Stimulated activated memory B cell treated with anti-CD40 and anti-IgM and Interleukin-4, amounts not matched to agents 10 μg/mL and 1 μg/mL and 100 μg/mL, for 72 hours (primary cell): ENCODE results near the gene CCDC167.
"Not testable (repeated sequence)": the region's sequence is repeated elsewhere in the genome, so short reads cannot be mapped to it uniquely, and the experiment has no call there.

ENCODE experiments used
- ATAC-seq: fragments of 150-1000 bp; cut with Tn5 transposase; 2 replicates; pipeline ENCODE4 v1.10.0; 2021
- H3K27ac Mint-ChIP-seq: one replicate; pipeline ENCODE4 v1.8.0; 2022; ENCODE audit warnings: mild to moderate bottlenecking, mixed read lengths
- H3K27me3 Mint-ChIP-seq: one replicate; pipeline ENCODE4 v1.8.0; 2022; ENCODE audit warnings: mixed read lengths
- H3K36me3 Mint-ChIP-seq: one replicate; pipeline ENCODE4 v1.8.0; 2022; ENCODE audit warnings: mixed read lengths
- H3K4me1 Mint-ChIP-seq: one replicate; pipeline ENCODE4 v1.8.0; 2022; ENCODE audit warnings: mixed read lengths
- H3K4me3 Mint-ChIP-seq: one replicate; pipeline ENCODE4 v1.8.0; 2022; ENCODE audit warnings: mild to moderate bottlenecking, moderate library complexity, mixed read lengths
- H3K9me3 Mint-ChIP-seq: one replicate; pipeline ENCODE4 v1.8.0; 2022; ENCODE audit warnings: mixed read lengths

CCDC167 gene

GRCh38 chr6:37454420-37455140 lies 45.1 kb downstream of the CCDC167 start:
- ATAC-seq = no peak
- peaks cover 7% of the 10 kb centered on the region for H3K4me1 Mint-ChIP-seq
- H3K27ac Mint-ChIP-seq = no peak overlapping the region
- H3K4me3 Mint-ChIP-seq = no peak overlapping the region
- no peaks in the 10 kb centered on the region for H3K27me3 Mint-ChIP-seq
- no peaks in the 10 kb centered on the region for H3K9me3 Mint-ChIP-seq
- peaks cover 86% of the 10 kb centered on the region for H3K36me3 Mint-ChIP-seq

- peaks cover 69% of the 10 kb centered on the region for H3K36me3 Mint-ChIP-seq
- H3K27me3 Mint-ChIP-seq = no peaks in the 10 kb centered on the region
- H3K4me1 Mint-ChIP-seq = peaks cover 7% of the 10 kb centered on the region
- peak overlapping the region; percentile 8 for H3K27ac Mint-ChIP-seq
- ATAC-seq = no peak
- H3K9me3 Mint-ChIP-seq = no peaks in the 10 kb centered on the region
- no peak overlapping the region for H3K4me3 Mint-ChIP-seq
Observed at GRCh38 chr6:37452522-37452921, 47.2 kb downstream of the CCDC167 start.

- Mint-ChIP-seq H3K27ac (peak overlapping the region; percentile 8), H3K36me3 (peaks cover 68% of the 10 kb centered on the region), H3K4me1 (peaks cover under 1% of the 10 kb centered on the region), H3K4me3 (no peak overlapping the region), H3K9me3 (no peaks in the 10 kb centered on the region), H3K27me3 (no peaks in the 10 kb centered on the region)
- ATAC-seq = no peak
Observed at GRCh38 chr6:37451441-37452193, 48.1 kb downstream of the CCDC167 start.

GRCh38 chr6:37449984-37450383 lies 49.7 kb downstream of the CCDC167 start:
- no peak overlapping the region for H3K27ac Mint-ChIP-seq
- H3K4me1 Mint-ChIP-seq = no peaks in the 10 kb centered on the region
- no peaks in the 10 kb centered on the region for H3K27me3 Mint-ChIP-seq
- no peak overlapping the region for H3K4me3 Mint-ChIP-seq
- no peak for ATAC-seq
- H3K36me3 Mint-ChIP-seq = peaks cover 65% of the 10 kb centered on the region
- H3K9me3 Mint-ChIP-seq = no peaks in the 10 kb centered on the region

- not testable (repeated sequence) for H3K9me3 Mint-ChIP-seq, H3K27me3 Mint-ChIP-seq, ATAC-seq
- H3K4me1 Mint-ChIP-seq = peaks cover 18% of the 10 kb centered on the region
- peak overlapping the region; percentile 36 for H3K4me3 Mint-ChIP-seq
- H3K27ac Mint-ChIP-seq = peak overlapping the region; percentile 50
- H3K36me3 Mint-ChIP-seq = peaks cover 47% of the 10 kb centered on the region
Observed at GRCh38 chr6:37443216-37443542, 56.5 kb downstream of the CCDC167 start.

GRCh38 chr6:37442416-37443215 lies 57.1 kb downstream of the CCDC167 start:
- no peaks in the 10 kb centered on the region for H3K27me3 Mint-ChIP-seq
- peak overlapping the region; percentile 50 for H3K27ac Mint-ChIP-seq
- peak overlapping the region; percentile 36 for H3K4me3 Mint-ChIP-seq
- H3K4me1 Mint-ChIP-seq = peaks cover 22% of the 10 kb centered on the region
- peaks cover 52% of the 10 kb centered on the region for H3K36me3 Mint-ChIP-seq
- H3K9me3 Mint-ChIP-seq = no peaks in the 10 kb centered on the region
- no peak for ATAC-seq

- H3K36me3 Mint-ChIP-seq = peaks cover 54% of the 10 kb centered on the region
- H3K27ac Mint-ChIP-seq = peak overlapping the region; percentile 50
- H3K4me3 Mint-ChIP-seq = no peak overlapping the region
- H3K4me1 Mint-ChIP-seq = peaks cover 25% of the 10 kb centered on the region
- H3K9me3 Mint-ChIP-seq = no peaks in the 10 kb centered on the region
- ATAC-seq = no peak
- no peaks in the 10 kb centered on the region for H3K27me3 Mint-ChIP-seq
Observed at GRCh38 chr6:37441651-37442050, 58.0 kb downstream of the CCDC167 start.

GRCh38 chr6:37438930-37439329 lies 60.8 kb downstream of the CCDC167 start:
- H3K27ac Mint-ChIP-seq = no peak overlapping the region
- no peak for ATAC-seq

GRCh38 chr6:37435816-37436215 lies 63.9 kb downstream of the CCDC167 start:
- Mint-ChIP-seq H3K36me3 (peaks cover 33% of the 10 kb centered on the region), H3K9me3 (no peaks in the 10 kb centered on the region), H3K27ac (peak overlapping the region; percentile 93), H3K4me3 (no peak overlapping the region), H3K4me1 (peaks cover 34% of the 10 kb centered on the region), H3K27me3 (no peaks in the 10 kb centered on the region)
- ATAC-seq = no peak

More at GRCh38 chr6:37438930-37439329, 60.8 kb downstream of the CCDC167 start:
- Mint-ChIP-seq H3K36me3 (peaks cover 36% of the 10 kb centered on the region), H3K27me3 (no peaks in the 10 kb centered on the region), H3K4me1 (peaks cover 32% of the 10 kb centered on the region), H3K4me3 (no peak overlapping the region), H3K9me3 (no peaks in the 10 kb centered on the region)

GRCh38 chr6:37435373-37435772 lies 64.3 kb downstream of the CCDC167 start:
- ATAC-seq = no peak
- Mint-ChIP-seq H3K27ac (peak overlapping the region; percentile 93), H3K4me3 (no peak overlapping the region), H3K36me3 (peaks cover 33% of the 10 kb centered on the region), H3K27me3 (no peaks in the 10 kb centered on the region), H3K4me1 (peaks cover 34% of the 10 kb centered on the region), H3K9me3 (no peaks in the 10 kb centered on the region)

- peak; percentile 56 for ATAC-seq
- Mint-ChIP-seq H3K4me3 (peak overlapping the region; percentile 86), H3K9me3 (peaks cover 3% of the 10 kb centered on the region), H3K36me3 (peaks cover 24% of the 10 kb centered on the region), H3K4me1 (peaks cover 27% of the 10 kb centered on the region), H3K27me3 (no peaks in the 10 kb centered on the region), H3K27ac (peak overlapping the region; percentile 93)
Observed at GRCh38 chr6:37433657-37434271, 65.9 kb downstream of the CCDC167 start.
